Panc1 (cell line): ENCODE results near the gene CNNM4. TPM values are rescaled to one million over a fixed set of nuclear protein-coding genes. Genes with fewer than 3 reads are reported as not detected.
A peak's percentile ranks its signal among the peaks of the same experiment; 100 is the strongest.

Experiments
- ATAC-seq: fragments of 200-7000 bp; cut with Tn5 transposase; 2 replicates; pipeline ENCODE4 v1.9.1; 2020; ENCODE audit warnings: mild to moderate bottlenecking, moderate library complexity
- BruUV-seq: library from RNA; stranded (reverse); fragments of 400-500 nt; replicated peaks from 2 replicates; lab custom pipeline; 2021; lab: Mats Ljungman, UMichigan
- CTCF ChIA-PET: fragments of 300-600 bp; sonication (Branson Sonifier 250); formaldehyde crosslinking; loops from one replicate; lab custom pipeline; 2022; ENCODE audit warnings: antibody characterized with exemption; lab: Charles Lee
- POLR2A ChIA-PET: fragments of 300-600 bp; sonication (Branson Sonifier 250); formaldehyde crosslinking; loops from one replicate; lab custom pipeline; 2022; ENCODE audit warnings: antibody characterized with exemption; lab: Charles Lee
- DNase-seq: peaks from one replicate; pipeline ENCODE4 v3.0.0-alpha.2; 2010; ENCODE audit warnings: low read depth, low spot score
- H3K27ac ChIP-seq: 2 replicates; pipeline ENCODE4 v1.5.1; 2011; ENCODE audit warnings: mild to moderate bottlenecking, low read length, inconsistent platforms
- H3K27me3 ChIP-seq: fragments of 200-500 bp; sonication (Bioruptor generic); 2 replicates; pipeline ENCODE4 v1.6.0; 2014; ENCODE audit warnings: low read length, inconsistent platforms; ENCODE audit not compliant: control insufficient read depth, insufficient read depth
- H3K36me3 ChIP-seq: fragments of 200-500 bp; sonication (Bioruptor generic); 2 replicates; pipeline ENCODE4 v1.5.1; 2014; ENCODE audit warnings: inconsistent platforms, mild to moderate bottlenecking, low read length, moderate library complexity; ENCODE audit not compliant: control insufficient read depth, insufficient read depth
- H3K4me1 ChIP-seq: 2 replicates; pipeline ENCODE4 v1.5.1; 2011; ENCODE audit warnings: inconsistent platforms, mild to moderate bottlenecking, low read length, moderate library complexity; ENCODE audit not compliant: control insufficient read depth, insufficient read depth
- H3K4me3 ChIP-seq, 2 experiments: 2 replicates each; pipeline ENCODE4 v1.5.1; 2011 to 2012; ENCODE audit warnings: low read depth in 2 of 2, low read length in 2 of 2, mild to moderate bottlenecking in 2 of 2, inconsistent platforms in 1 of 2, moderate library complexity in 1 of 2
- H3K9me3 ChIP-seq: fragments of 200-500 bp; sonication (Bioruptor generic); 2 replicates; pipeline ENCODE4 v1.5.1; 2014; ENCODE audit warnings: low read depth, mild to moderate bottlenecking, inconsistent platforms, low read length, moderate library complexity; ENCODE audit not compliant: control insufficient read depth, insufficient read depth
- POLR2AphosphoS5 ChIP-seq: IDR thresholded peaks from 2 replicates; pipeline ENCODE4 v1.6.1; 2012; ENCODE audit warnings: mild to moderate bottlenecking, low read depth, low read length, moderate library complexity
- SIN3A ChIP-seq: IDR thresholded peaks from 2 replicates; pipeline ENCODE4 v1.6.1; 2012; ENCODE audit warnings: low read depth, mild to moderate bottlenecking, low read length, moderate library complexity, borderline replicate concordance; ENCODE audit not compliant: insufficient read depth
- TCF7L2 ChIP-seq: IDR thresholded peaks from 2 replicates; pipeline ENCODE4 v1.6.1; 2011; ENCODE audit warnings: mild to moderate bottlenecking, low read depth, low read length, inconsistent platforms
- in situ Hi-C: cut with HindIII; loops from 2 replicates; pipeline ENCODE4 v1.10.0; 2016; ENCODE audit warnings: low sequenced_read_pairs, low pct_unique_long_range_greater_than_20kb
- intact Hi-C: fragments of 100-400 bp; cut with micrococcal nuclease; formaldehyde crosslinking; loops from one replicate; pipeline ENCODE4 v1.10.0; 2022; ENCODE audit not compliant: unreplicated experiment
- total RNA-seq: library from RNA; stranded (reverse); gene quantifications from one replicate; pipeline ENCODE4 v1.2.1, GENCODE V29; 2021; ENCODE audit not compliant: unreplicated experiment
- TF ChIP-seq, protein P1 (sequence below), 2 experiments: IDR thresholded peaks; 2 replicates each; pipeline ENCODE4 v1.6.1; 2011 to 2012; ENCODE audit warnings: low read depth in 2 of 2, control low read depth in 1 of 2, low read length in 1 of 2, mild to moderate bottlenecking in 1 of 2, moderate library complexity in 1 of 2; ENCODE audit not compliant: insufficient read depth in 1 of 2
- TF ChIP-seq, protein P2 (sequence below): fragments of 450-650 bp; IDR thresholded peaks from 2 replicates; pipeline ENCODE4 v1.5.1; 2017; ENCODE audit warnings: mild to moderate bottlenecking

The CNNM4 gene
- total RNA-seq, 1 experiment from 2014 or later = 15.7 TPM

DNA sequence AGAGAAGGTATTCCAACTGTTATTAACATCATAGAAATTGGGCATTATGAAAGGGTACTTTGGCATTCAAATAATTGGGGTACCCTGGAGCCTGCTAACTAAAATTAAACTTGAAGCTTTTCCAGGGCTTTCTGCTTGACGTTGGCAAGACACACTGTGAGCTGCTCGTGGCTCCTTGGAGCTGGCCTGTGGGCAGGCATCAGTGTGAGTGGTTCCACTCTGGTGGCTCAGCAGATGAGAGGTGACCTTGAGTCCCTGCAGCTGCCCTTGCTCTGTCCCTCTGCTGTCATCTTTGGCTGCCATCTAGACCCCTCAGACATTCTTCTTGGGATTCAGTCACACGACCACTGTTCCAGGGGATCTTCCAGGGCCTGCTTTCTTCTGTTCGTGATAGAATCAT lies 62.1 kb downstream of the CNNM4 start:
- TF ChIP-seq, protein P1, sequence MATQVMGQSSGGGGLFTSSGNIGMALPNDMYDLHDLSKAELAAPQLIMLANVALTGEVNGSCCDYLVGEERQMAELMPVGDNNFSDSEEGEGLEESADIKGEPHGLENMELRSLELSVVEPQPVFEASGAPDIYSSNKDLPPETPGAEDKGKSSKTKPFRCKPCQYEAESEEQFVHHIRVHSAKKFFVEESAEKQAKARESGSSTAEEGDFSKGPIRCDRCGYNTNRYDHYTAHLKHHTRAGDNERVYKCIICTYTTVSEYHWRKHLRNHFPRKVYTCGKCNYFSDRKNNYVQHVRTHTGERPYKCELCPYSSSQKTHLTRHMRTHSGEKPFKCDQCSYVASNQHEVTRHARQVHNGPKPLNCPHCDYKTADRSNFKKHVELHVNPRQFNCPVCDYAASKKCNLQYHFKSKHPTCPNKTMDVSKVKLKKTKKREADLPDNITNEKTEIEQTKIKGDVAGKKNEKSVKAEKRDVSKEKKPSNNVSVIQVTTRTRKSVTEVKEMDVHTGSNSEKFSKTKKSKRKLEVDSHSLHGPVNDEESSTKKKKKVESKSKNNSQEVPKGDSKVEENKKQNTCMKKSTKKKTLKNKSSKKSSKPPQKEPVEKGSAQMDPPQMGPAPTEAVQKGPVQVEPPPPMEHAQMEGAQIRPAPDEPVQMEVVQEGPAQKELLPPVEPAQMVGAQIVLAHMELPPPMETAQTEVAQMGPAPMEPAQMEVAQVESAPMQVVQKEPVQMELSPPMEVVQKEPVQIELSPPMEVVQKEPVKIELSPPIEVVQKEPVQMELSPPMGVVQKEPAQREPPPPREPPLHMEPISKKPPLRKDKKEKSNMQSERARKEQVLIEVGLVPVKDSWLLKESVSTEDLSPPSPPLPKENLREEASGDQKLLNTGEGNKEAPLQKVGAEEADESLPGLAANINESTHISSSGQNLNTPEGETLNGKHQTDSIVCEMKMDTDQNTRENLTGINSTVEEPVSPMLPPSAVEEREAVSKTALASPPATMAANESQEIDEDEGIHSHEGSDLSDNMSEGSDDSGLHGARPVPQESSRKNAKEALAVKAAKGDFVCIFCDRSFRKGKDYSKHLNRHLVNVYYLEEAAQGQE (IDR thresholded peaks at IDR 0.05; ENCODE audit: insufficient read depth in 1 of 2, low read depth in 2 of 2, low read length in 1 of 2) = no peak
- no peak for TF ChIP-seq TCF7L2
- TF ChIP-seq SIN3A = no peak
- no peak for TF ChIP-seq POLR2AphosphoS5
- TF ChIP-seq, protein P2, sequence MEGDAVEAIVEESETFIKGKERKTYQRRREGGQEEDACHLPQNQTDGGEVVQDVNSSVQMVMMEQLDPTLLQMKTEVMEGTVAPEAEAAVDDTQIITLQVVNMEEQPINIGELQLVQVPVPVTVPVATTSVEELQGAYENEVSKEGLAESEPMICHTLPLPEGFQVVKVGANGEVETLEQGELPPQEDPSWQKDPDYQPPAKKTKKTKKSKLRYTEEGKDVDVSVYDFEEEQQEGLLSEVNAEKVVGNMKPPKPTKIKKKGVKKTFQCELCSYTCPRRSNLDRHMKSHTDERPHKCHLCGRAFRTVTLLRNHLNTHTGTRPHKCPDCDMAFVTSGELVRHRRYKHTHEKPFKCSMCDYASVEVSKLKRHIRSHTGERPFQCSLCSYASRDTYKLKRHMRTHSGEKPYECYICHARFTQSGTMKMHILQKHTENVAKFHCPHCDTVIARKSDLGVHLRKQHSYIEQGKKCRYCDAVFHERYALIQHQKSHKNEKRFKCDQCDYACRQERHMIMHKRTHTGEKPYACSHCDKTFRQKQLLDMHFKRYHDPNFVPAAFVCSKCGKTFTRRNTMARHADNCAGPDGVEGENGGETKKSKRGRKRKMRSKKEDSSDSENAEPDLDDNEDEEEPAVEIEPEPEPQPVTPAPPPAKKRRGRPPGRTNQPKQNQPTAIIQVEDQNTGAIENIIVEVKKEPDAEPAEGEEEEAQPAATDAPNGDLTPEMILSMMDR = no peak
- no TSS peak for BruUV-seq
- no peak for ATAC-seq
- ChIA-PET CTCF (no interaction called here), POLR2A (no interaction called here)
- H3K4me3 ChIP-seq = no peak overlapping the region
- in situ Hi-C loops = no loop called here
- intact Hi-C loops = no loop called here
- H3K36me3 ChIP-seq = peaks cover 2% of the 10 kb centered on the region; the same call in 1 of the 2 replicates
- H3K27me3 ChIP-seq = no peaks in the 10 kb centered on the region
- no peak for DNase-seq
- H3K9me3 ChIP-seq = no peaks in the 10 kb centered on the region
- H3K27ac ChIP-seq = peak overlapping the region; percentile 29; the same call in 1 of the 2 replicates
- peaks cover 52% of the 10 kb centered on the region for H3K4me1 ChIP-seq

DNA sequence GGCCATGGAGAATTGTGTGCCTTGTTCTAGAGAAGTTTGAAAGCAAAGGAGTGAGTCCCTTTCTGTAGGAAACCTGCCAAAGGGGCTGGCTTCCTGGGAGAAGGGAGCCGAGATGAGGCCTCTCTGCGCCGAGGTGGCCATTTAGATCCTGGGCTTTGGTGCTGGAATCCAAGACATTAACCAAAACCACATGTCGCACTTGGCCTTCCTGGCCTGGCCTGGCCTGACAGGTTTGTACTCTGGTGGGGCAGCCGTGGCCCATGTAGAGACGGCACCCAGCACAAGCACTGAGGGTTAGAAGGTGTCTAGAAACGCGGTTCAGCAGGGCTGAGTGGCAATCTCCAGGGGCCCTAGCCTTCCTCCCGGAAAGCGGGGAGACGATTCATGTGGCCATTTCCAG lies 62.5 kb downstream of the CNNM4 start:
- TF ChIP-seq, protein P1 (IDR thresholded peaks at IDR 0.05; ENCODE audit: insufficient read depth in 1 of 2, low read depth in 2 of 2, low read length in 1 of 2) = no peak
- TF ChIP-seq SIN3A (no peak), TCF7L2 (no peak), POLR2AphosphoS5 (no peak)
- TF ChIP-seq, protein P2 = no peak
- peak overlapping the region; percentile 59 for H3K27ac ChIP-seq
- POLR2A ChIA-PET = no interaction called here

More for the DNA sequence above, 62.5 kb downstream of the CNNM4 start:
- H3K27me3 ChIP-seq = no peaks in the 10 kb centered on the region
- ATAC-seq (no peak), DNase-seq (no peak)
- intact Hi-C loops (no loop called here), in situ Hi-C loops (no loop called here)
- no peaks in the 10 kb centered on the region for H3K9me3 ChIP-seq
- no peak overlapping the region for H3K4me3 ChIP-seq
- CTCF ChIA-PET = no interaction called here
- peaks cover 3% of the 10 kb centered on the region; the same call in 1 of the 2 replicates for H3K36me3 ChIP-seq
- H3K4me1 ChIP-seq = peaks cover 48% of the 10 kb centered on the region
- BruUV-seq = no TSS peak
